NCI-H1694 (cell line): ENCODE measurements around the gene SREK1.
A peak's percentile ranks its signal among the peaks of the same experiment; 100 is the strongest.
"Not testable (repeated sequence)": the region's sequence is repeated elsewhere in the genome, so short reads cannot be mapped to it uniquely, and the experiment has no call there.

Source experiments
- DNase-seq: peaks from one replicate; lab custom pipeline; 2025; lab: John Stamatoyannopoulos, UW

The SREK1 gene

GRCh38 chr5:66144074-66144833, at the start of gene SREK1:
TSS of gene SREK1 (plus strand) at chr5:66144300. CDS start at chr5:66144377, 77 bp downstream.
- peak; percentile 82 for DNase-seq

GRCh38 chr5:66100851-66101250, 43.2 kb upstream of the SREK1 start:
- no peak for DNase-seq

- no peak for DNase-seq
Observed at GRCh38 chr5:66113160-66113559, 30.9 kb upstream of the SREK1 start.

GRCh38 chr5:66118304-66118703, 25.8 kb upstream of the SREK1 start:
- DNase-seq, result peak; percentile 2

GRCh38 chr5:66122379-66123034, 21.6 kb upstream of the SREK1 start:
- DNase-seq, result no peak

GRCh38 chr5:66129144-66129543, 15.0 kb upstream of the SREK1 start:
- no peak for DNase-seq

- no peak for DNase-seq
Observed at GRCh38 chr5:66130493-66130892, 13.6 kb upstream of the SREK1 start.

GRCh38 chr5:66134407-66134861, 9.7 kb upstream of the SREK1 start:
- no peak for DNase-seq

- DNase-seq, result no peak
Observed at GRCh38 chr5:66136053-66136452, 8.0 kb upstream of the SREK1 start.

GRCh38 chr5:66136944-66137343, 7.2 kb upstream of the SREK1 start:
- not testable (repeated sequence) for DNase-seq

- DNase-seq, result no peak
Observed at GRCh38 chr5:66138637-66139317, 5.3 kb upstream of the SREK1 start.

GRCh38 chr5:66139318-66139712, 4.8 kb upstream of the SREK1 start:
- no peak for DNase-seq

- no peak for DNase-seq
Observed at GRCh38 chr5:66142417-66142816, 1.7 kb upstream of the SREK1 start.

GRCh38 chr5:66143473-66144073, 527 bp upstream of the SREK1 start:
- DNase-seq, result no peak

- peak; percentile 54 for DNase-seq
Observed at GRCh38 chr5:66144834-66145390, 812 bp downstream of the SREK1 start.

GRCh38 chr5:66145737-66146136, 1.6 kb downstream of the SREK1 start:
- DNase-seq, result no peak

- no peak for DNase-seq
Observed at GRCh38 chr5:66149950-66150349, 5.8 kb downstream of the SREK1 start.

GRCh38 chr5:66151030-66151429, 6.9 kb downstream of the SREK1 start:
- DNase-seq, result no peak

GRCh38 chr5:66151491-66151890, 7.4 kb downstream of the SREK1 start:
- DNase-seq, result no peak

GRCh38 chr5:66157046-66157445, 12.9 kb downstream of the SREK1 start:
- DNase-seq, result no peak

GRCh38 chr5:66161356-66161755, 17.3 kb downstream of the SREK1 start:
- no peak for DNase-seq
